Measurements from ENCODE around the gene SDK2. TPM values are rescaled to one million over a fixed set of nuclear protein-coding genes. Genes with fewer than 3 reads are reported as not detected.
A peak's percentile ranks its signal among the peaks of the same experiment; 100 is the strongest.

SDK2 gene
- total RNA-seq, 1 donor from 2014 or later = 31.8 TPM

- DNase-seq (ENCODE audit: low spot score in 2 of 2, unreplicated experiment in 2 of 2) = no peak
- Mint-ChIP-seq H3K4me3 (no peak overlapping the region), H3K4me1 (peaks cover 14% of the 10 kb centered on the region), H3K27me3 (ENCODE audit: low read depth) (no peaks in the 10 kb centered on the region), H3K36me3 (no peaks in the 10 kb centered on the region), H3K27ac (no peak overlapping the region), H3K9me3 (no peaks in the 10 kb centered on the region)
- no peak for TF ChIP-seq CTCF (IDR thresholded peaks at IDR 0.05; ENCODE audit: unreplicated experiment)
These were observed 35.2 kb downstream of the SDK2 start for GRCh38 chr17:73609060-73609459.

GRCh38 chr17:73605444-73605843 is 38.8 kb downstream of the SDK2 start:
- peaks cover 8% of the 10 kb centered on the region for H3K4me1 Mint-ChIP-seq
- no peak overlapping the region for H3K4me3 Mint-ChIP-seq
- no peaks in the 10 kb centered on the region for H3K9me3 Mint-ChIP-seq
- H3K27me3 Mint-ChIP-seq (ENCODE audit: low read depth) = no peaks in the 10 kb centered on the region
- H3K36me3 Mint-ChIP-seq = no peaks in the 10 kb centered on the region
- DNase-seq (ENCODE audit: low spot score in 2 of 2, unreplicated experiment in 2 of 2) = no peak
- no peak for TF ChIP-seq CTCF (IDR thresholded peaks at IDR 0.05; ENCODE audit: unreplicated experiment)
- no peak overlapping the region for H3K27ac Mint-ChIP-seq

GRCh38 chr17:73604476-73604875 is 39.8 kb downstream of the SDK2 start:
- Mint-ChIP-seq H3K27me3 (ENCODE audit: low read depth) (no peaks in the 10 kb centered on the region), H3K27ac (no peak overlapping the region)
- no peak for TF ChIP-seq CTCF (IDR thresholded peaks at IDR 0.05; ENCODE audit: unreplicated experiment)

GRCh38 chr17:73603971-73604370 is 40.3 kb downstream of the SDK2 start:
- no peak for TF ChIP-seq CTCF (IDR thresholded peaks at IDR 0.05; ENCODE audit: unreplicated experiment)
- Mint-ChIP-seq H3K27me3 (ENCODE audit: low read depth) (no peaks in the 10 kb centered on the region), H3K27ac (no peak overlapping the region), H3K36me3 (no peaks in the 10 kb centered on the region), H3K4me1 (peaks cover 14% of the 10 kb centered on the region), H3K4me3 (no peak overlapping the region), H3K9me3 (no peaks in the 10 kb centered on the region)
- no peak for DNase-seq (ENCODE audit: low spot score in 2 of 2, unreplicated experiment in 2 of 2)

More at GRCh38 chr17:73604476-73604875, 39.8 kb downstream of the SDK2 start:
- H3K4me3 Mint-ChIP-seq = no peak overlapping the region
- H3K36me3 Mint-ChIP-seq = no peaks in the 10 kb centered on the region
- DNase-seq (ENCODE audit: low spot score in 2 of 2, unreplicated experiment in 2 of 2) = no peak
- H3K4me1 Mint-ChIP-seq = peaks cover 16% of the 10 kb centered on the region
- H3K9me3 Mint-ChIP-seq = no peaks in the 10 kb centered on the region

- no peak for DNase-seq (ENCODE audit: low spot score in 2 of 2, unreplicated experiment in 2 of 2)
- H3K27me3 Mint-ChIP-seq (ENCODE audit: low read depth) = no peaks in the 10 kb centered on the region
- H3K9me3 Mint-ChIP-seq = no peaks in the 10 kb centered on the region
- TF ChIP-seq CTCF (IDR thresholded peaks at IDR 0.05; ENCODE audit: unreplicated experiment) = no peak
- H3K36me3 Mint-ChIP-seq = no peaks in the 10 kb centered on the region
- peaks cover 14% of the 10 kb centered on the region for H3K4me1 Mint-ChIP-seq
- H3K27ac Mint-ChIP-seq = peak overlapping the region; percentile 77
- no peak overlapping the region for H3K4me3 Mint-ChIP-seq
These were observed 44.0 kb downstream of the SDK2 start for GRCh38 chr17:73600103-73600871.

All from mesothelial cell of epicardium (in vitro differentiated cells).